HK-2 (cell line): ENCODE results near the gene IFNGR1.
"Not testable (repeated sequence)": the region's sequence is repeated elsewhere in the genome, so short reads cannot be mapped to it uniquely, and the experiment has no call there.

ENCODE experiments used
- DNase-seq: peaks from one replicate; pipeline ENCODE4 v3.0.0-alpha.2; 2018; ENCODE audit not compliant: unreplicated experiment

The IFNGR1 gene

DNA sequence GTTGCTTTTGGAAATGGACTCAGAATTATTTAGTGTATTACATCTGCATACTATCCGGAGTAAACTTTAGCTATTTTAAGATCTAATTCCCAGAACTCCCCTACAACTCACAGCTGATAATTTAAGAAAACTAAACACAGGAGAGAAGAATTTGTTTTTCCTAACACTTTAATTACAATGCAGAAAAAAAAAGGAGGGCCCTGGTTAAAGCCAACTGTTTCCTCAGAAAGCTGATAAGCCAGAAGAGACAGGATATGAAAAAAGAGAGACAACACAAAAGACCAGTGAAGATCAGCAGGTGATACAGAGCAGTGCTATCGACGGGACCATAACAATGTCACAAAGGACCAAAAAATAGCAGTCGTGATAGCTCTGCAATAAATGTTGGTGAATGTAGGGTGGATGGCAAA lies 5.8 kb downstream of the IFNGR1 start:
- no peak for DNase-seq

- no peak for DNase-seq
Observed at GRCh38 chr6:137211910-137212309, 7.3 kb downstream of the IFNGR1 start.

- no peak for DNase-seq
Observed at GRCh38 chr6:137210903-137211302, 8.3 kb downstream of the IFNGR1 start.

GRCh38 chr6:137208279-137208678 lies 10.9 kb downstream of the IFNGR1 start:
- no peak for DNase-seq

- not testable (repeated sequence) for DNase-seq
Observed at GRCh38 chr6:137207457-137207856, 11.7 kb downstream of the IFNGR1 start.

GRCh38 chr6:137206577-137206976 lies 12.6 kb downstream of the IFNGR1 start:
- DNase-seq: no peak

- DNase-seq: no peak
Observed at GRCh38 chr6:137203256-137203655, 15.9 kb downstream of the IFNGR1 start.

DNA sequence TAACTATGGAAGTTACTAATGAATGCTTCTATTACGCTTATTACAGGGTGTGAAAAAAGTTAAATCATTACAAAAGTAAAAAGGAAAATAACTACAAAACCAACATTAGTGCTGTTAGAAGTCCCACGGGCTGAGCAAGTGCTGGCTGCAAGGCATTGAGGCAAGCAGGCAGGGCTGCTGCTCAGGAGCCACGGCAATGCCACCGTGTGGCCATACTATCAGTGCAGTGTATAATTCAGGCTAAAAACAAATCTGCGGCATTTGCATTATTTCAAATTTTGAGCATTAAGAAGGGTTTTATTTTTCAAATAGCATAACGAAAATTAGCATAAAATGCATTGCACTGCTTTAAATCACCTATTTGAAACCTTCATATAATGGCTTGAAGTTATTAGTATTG lies 17.1 kb downstream of the IFNGR1 start:
- no peak for DNase-seq

DNA sequence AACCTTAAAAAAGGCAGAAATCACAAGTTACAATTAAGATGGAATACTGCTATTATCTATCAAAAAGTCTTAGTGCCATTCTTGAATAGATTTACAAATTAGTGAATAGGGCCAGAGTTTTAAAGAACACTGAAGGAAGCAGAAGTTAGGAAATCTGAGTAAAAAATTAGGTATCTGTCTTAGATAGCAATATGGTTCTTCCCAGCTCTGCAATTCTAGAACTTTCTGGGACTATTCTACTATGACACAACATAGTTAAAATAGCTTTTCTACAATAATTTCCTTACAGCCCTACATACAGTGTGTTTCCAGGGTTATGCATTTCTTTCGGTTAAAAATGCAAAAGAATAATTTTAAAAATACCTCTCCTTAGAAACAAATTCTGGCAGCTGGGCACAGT lies 18.2 kb downstream of the IFNGR1 start:
- no peak for DNase-seq

- no peak for DNase-seq
Observed at GRCh38 chr6:137200288-137200687, 18.9 kb downstream of the IFNGR1 start.

DNA sequence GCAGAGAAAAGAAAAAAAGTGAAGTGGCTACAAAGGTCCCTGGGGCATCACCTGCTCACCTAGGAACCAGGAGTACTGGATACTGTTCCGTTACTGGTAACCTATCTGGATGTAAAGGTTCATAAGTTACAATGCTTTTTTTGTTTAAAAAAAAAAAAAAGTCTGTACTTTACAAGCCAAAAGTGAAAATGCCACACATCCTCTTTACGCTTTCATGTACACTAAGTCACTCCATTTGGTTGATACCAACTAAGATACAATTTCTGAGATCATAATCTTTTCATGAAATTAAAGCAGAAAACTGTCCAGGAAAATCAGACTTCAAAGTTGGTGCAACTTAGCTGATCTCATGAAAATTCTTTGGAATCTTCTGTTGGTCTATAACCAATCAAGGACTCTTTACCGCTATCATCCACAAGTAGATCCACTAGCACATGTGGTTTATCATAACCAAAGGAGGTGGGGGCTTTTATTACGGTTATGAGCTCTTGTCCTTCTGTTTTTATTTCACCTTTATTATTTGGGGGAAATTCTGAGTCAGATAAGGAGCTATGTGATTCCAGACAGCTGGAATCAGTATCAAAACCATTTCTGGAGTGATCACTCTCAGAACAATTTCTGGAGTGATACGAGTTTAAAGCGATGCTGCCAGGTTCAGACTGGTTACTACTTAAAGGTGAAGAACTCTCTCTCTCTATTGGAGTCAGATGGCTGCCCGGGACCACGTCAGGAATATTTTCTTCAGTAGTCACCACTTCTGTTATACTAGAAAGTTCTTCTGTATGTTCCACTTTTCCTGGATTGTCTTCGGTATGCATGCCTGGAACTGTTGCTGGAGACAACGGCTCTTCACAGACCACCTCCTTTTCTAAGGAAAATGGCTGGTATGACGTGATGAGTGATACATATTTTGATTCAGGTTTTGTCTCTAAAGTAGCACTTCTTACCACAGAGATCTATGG lies 21.2 kb downstream of the IFNGR1 start:
- DNase-seq: no peak

DNA sequence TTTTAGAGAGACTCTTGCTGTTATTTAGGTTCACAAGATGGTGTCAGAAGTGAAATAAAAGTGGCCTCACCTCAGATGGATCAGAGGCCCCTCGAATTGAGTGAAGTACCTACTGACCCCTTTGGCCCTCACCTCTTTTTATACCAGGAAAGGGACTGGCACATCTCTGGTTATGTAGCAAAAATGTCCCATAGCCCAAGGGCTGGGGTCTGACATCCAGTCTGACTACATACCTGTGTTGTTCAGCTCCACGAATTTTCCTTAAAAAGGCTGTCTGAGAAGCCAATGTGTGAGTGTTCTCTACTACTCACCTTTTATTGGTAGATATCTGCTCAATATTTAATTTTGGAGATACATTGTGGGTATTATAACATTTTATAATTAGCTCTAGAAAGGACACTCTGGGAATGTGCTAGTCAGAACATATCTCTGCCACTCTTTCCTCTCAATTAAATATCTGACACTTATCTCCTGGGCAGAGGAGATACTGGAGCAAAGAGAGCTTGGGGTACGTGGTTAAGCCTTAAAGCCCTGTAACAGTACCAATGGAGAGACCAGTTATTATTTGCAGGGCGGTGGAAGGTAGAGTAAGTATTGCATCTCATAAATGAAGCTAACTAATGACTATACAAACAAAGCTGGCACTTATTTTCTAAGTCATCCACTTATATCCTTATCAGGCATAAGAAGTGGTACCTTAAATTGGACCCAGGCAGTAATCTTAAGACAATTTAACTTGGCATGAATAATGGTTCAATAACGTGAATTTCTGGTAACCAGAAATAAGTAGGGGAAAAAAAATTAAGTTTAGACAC lies 25.7 kb downstream of the IFNGR1 start:
- no peak for DNase-seq

DNA sequence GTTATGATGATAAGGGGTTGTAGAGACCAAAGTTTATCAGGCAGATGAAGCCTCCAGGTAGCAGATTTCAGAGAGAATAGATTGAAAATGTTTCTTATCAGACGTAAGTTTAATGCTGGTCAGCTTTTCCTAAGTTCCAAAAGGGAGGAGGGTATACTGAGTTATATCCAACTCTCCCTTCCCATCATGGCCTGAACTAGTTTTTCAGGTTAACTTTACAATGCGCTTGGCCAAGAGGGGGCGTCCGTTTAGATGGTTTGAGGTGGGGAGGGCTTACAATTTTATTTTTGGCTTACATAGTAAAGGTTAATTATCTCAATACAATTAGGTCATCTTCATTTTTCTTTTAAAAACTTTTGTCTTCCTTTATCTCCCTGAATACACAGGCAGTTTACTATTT lies 26.4 kb downstream of the IFNGR1 start:
- no peak for DNase-seq

DNA sequence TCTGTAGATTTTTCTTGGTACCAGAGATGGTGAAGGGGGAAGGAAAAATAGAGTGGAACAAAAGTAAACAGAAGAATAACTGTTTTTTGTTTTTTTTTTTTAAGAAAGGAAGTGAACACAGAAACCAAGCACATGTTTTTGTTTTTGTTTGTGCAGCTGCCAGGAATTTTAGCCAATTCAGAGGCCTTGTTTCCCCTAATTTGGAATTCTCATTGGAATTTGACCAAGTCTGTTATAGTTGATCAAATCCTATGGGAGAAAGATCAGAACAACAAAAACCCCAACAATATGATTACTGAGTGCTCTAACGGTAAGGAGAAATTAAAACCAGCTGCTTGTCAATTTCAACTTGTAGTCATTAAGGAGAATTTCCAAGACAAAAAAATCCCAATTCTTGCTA lies 27.5 kb downstream of the IFNGR1 start:
- no peak for DNase-seq

GRCh38 chr6:137191236-137191635 lies 27.9 kb downstream of the IFNGR1 start:
- no peak for DNase-seq

- DNase-seq: no peak
Observed at GRCh38 chr6:137190583-137191094, 28.5 kb downstream of the IFNGR1 start.

DNA sequence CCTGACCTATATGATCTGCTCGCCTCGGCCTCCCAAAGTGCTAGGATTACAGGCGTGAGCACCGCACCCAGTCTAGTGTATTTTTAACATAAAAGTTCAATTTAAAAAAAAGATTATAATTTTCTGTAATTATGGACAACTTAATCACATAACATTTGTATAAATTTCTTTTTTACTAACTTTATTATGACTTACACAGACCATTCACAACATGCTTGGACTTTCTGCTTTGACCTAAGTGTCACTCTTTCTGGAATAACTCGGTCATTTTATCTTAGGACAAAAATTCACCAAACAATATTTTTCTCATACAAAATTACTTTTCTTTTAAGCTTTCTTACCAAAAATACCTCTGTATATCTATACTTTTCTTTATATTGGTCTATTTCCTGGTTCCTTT lies 30.3 kb downstream of the IFNGR1 start:
- no peak for DNase-seq

GRCh38 chr6:137185290-137185689 lies 33.9 kb downstream of the IFNGR1 start:
- no peak for DNase-seq

- DNase-seq: no peak
Observed at GRCh38 chr6:137182654-137183073, 36.5 kb downstream of the IFNGR1 start.

DNA sequence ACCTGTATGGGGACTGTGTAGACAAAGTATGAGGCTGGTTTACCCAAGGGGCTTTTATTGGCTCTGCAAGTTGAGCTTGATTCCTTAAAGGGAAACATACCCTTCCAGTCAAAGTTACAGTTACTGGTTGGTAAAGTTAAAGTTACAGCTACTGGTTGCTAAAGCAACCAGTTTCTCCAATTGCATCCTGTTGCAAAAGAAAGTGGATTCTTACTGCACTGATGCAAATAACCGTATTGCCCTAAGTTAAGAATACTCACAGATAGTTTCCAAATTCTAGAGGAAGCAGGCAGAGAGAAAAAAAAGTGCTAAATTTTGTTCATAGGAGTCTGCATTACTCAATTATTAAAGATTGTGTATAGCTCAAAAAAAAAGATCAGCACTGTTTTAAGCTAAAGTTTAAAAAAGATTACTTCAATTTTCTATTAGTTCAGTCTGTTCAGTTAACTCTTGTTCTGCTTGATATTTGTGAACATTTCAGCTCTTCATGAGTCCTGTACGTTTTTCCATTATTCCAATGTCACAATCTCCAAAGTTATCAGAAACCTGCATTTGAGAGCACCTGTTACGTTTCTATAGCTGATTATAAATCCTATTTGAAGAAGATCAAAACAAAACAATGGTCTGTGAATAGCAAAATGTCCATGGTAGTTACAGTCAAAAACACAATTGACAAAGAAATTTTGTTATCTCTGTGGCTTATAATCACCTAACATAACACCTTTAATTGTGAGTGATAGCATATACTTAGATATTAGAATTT lies 37.1 kb downstream of the IFNGR1 start:
- no peak for DNase-seq

DNA sequence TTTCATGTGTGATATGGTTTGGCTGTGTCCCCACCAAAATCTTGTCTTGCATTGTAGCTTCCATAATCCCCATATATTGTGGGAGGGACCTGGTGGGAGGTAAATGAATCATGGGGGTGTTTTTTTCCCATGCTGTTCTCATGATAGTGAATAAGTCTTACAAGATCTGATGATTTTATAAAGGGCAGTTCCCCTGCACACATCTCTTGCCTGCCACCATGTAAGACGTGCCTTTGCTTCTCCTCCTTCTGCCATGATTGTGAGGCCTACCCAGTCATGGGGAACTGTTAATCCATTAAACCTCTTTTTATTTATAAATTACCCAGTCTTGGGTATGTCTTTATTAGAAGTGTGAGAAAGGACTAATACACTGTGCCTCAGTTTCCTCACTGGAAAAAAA lies 41.6 kb downstream of the IFNGR1 start:
- no peak for DNase-seq

- no peak for DNase-seq
Observed at GRCh38 chr6:137176729-137177128, 42.5 kb downstream of the IFNGR1 start.
